CD14-positive monocyte (primary cell): ENCODE measurements around the gene FLT1. TPM values are rescaled to one million over a fixed set of nuclear protein-coding genes. Genes with fewer than 3 reads are reported as not detected.
A peak's percentile ranks its signal among the peaks of the same experiment; 100 is the strongest.

ENCODE experiments used
- DNase-seq, 3 donors: peaks; one replicate each; pipeline ENCODE4 v3.0.0-alpha.2; 2011 to 2022
- H2AFZ ChIP-seq: 2 replicates; pipeline ENCODE4 v1.6.0; 2012; ENCODE audit warnings: mild to moderate bottlenecking, low read depth, low read length, inconsistent platforms; ENCODE audit not compliant: insufficient read depth, poor library complexity, severe bottlenecking
- H3K27ac ChIP-seq, 2 donors: 1 replicate in 1 of 2; 2 replicates in 1 of 2; pipeline ENCODE4 v1.5.1; 2012 to 2013; ENCODE audit warnings: low read length in 2 of 2, control low read depth in 1 of 2, inconsistent platforms in 1 of 2, low read depth in 1 of 2, mild to moderate bottlenecking in 1 of 2
- H3K27me3 ChIP-seq, 2 donors: one replicate each; pipeline versions ENCODE4 v1.6.0 to v1.6.1; 2011 to 2013; ENCODE audit warnings: low read length in 2 of 2; ENCODE audit not compliant: control insufficient read depth in 2 of 2, insufficient read depth in 2 of 2
- H3K36me3 ChIP-seq, 2 donors: replicated peaks in 1 of 2; 1 replicate in 1 of 2; 2 replicates in 1 of 2; pipeline versions ENCODE4 v1.5.1 to v1.6.1; 2012 to 2013; ENCODE audit warnings: low read length in 2 of 2, control low read depth in 1 of 2, inconsistent platforms in 1 of 2, mild to moderate bottlenecking in 1 of 2; ENCODE audit not compliant: insufficient read depth in 2 of 2, control insufficient read depth in 1 of 2
- H3K4me1 ChIP-seq, 2 donors: 1 replicate in 1 of 2; 2 replicates in 1 of 2; pipeline versions ENCODE4 v1.5.1 to v1.6.1; 2012 to 2013; ENCODE audit warnings: low read length in 2 of 2, control low read depth in 1 of 2, inconsistent platforms in 1 of 2, mild to moderate bottlenecking in 1 of 2, moderate library complexity in 1 of 2; ENCODE audit not compliant: insufficient read depth in 2 of 2, control insufficient read depth in 1 of 2
- H3K4me2 ChIP-seq: replicated peaks from 2 replicates; pipeline ENCODE3; 2012; ENCODE audit warnings: low read length, moderate library complexity, mild to moderate bottlenecking; ENCODE audit not compliant: poor library complexity, severe bottlenecking; ENCODE audit errors: extremely low read depth
- H3K4me3 ChIP-seq, 3 experiments: fragments of 200-600 bp in 1 of 3; sonication (generic) in 1 of 3; replicated peaks in 1 of 3; 1 replicate in 2 of 3; 2 replicates in 1 of 3; pipeline ENCODE4 v1.5.1; 2011 to 2013; ENCODE audit warnings: low read length in 3 of 3, mild to moderate bottlenecking in 3 of 3, control low read depth in 2 of 3, low read depth in 2 of 3, inconsistent platforms in 1 of 3, moderate library complexity in 1 of 3
- H3K79me2 ChIP-seq: 2 replicates; pipeline ENCODE4 v1.6.0; 2012; ENCODE audit warnings: mild to moderate bottlenecking, control low read depth, inconsistent platforms, low read length, moderate library complexity; ENCODE audit not compliant: insufficient read depth
- H3K9ac ChIP-seq: 2 replicates; pipeline ENCODE4 v1.6.0; 2017; ENCODE audit warnings: low read length, mild to moderate bottlenecking; ENCODE audit not compliant: insufficient read depth, poor library complexity, severe bottlenecking
- H3K9me3 ChIP-seq, 2 donors: replicated peaks in 1 of 2; 1 replicate in 1 of 2; 2 replicates in 1 of 2; pipeline versions ENCODE4 v1.5.1 to v1.6.1; 2012 to 2013; ENCODE audit warnings: low read length in 2 of 2, control low read depth in 1 of 2; ENCODE audit not compliant: control insufficient read depth in 1 of 2, insufficient read depth in 1 of 2
- H4K20me1 ChIP-seq: 2 replicates; pipeline ENCODE4 v1.6.0; 2012; ENCODE audit warnings: mild to moderate bottlenecking, low read length, control low read depth, moderate library complexity; ENCODE audit not compliant: insufficient read depth
- H3K27ac Mint-ChIP-seq, 7 donors: one replicate each; pipeline ENCODE4 v1.8.0; 2020; ENCODE audit warnings: mild to moderate bottlenecking in 7 of 7, mixed read lengths in 7 of 7, moderate library complexity in 6 of 7, inconsistent platforms in 2 of 7
- H3K27me3 Mint-ChIP-seq, 3 donors: one replicate each; pipeline ENCODE4 v1.8.0; 2021 to 2022; ENCODE audit warnings: low read depth in 3 of 3, mild to moderate bottlenecking in 3 of 3, mixed read lengths in 3 of 3, moderate library complexity in 3 of 3, inconsistent platforms in 1 of 3
- H3K36me3 Mint-ChIP-seq, 2 donors: one replicate each; pipeline ENCODE4 v1.8.0; 2020; ENCODE audit warnings: mixed read lengths in 2 of 2, inconsistent platforms in 1 of 2, mild to moderate bottlenecking in 1 of 2
- H3K4me1 Mint-ChIP-seq: one replicate; pipeline ENCODE4 v1.8.0; 2020; ENCODE audit warnings: mild to moderate bottlenecking, mixed read lengths
- H3K4me3 Mint-ChIP-seq, 2 donors: one replicate each; pipeline ENCODE4 v1.8.0; 2020; ENCODE audit warnings: mild to moderate bottlenecking in 2 of 2, mixed read lengths in 2 of 2, moderate library complexity in 1 of 2
- H3K9me3 Mint-ChIP-seq, 7 donors: one replicate each; pipeline ENCODE4 v1.8.0; 2020 to 2022; ENCODE audit warnings: mixed read lengths in 7 of 7, mild to moderate bottlenecking in 6 of 7, moderate library complexity in 6 of 7, inconsistent platforms in 2 of 7
- CTCF ChIP-seq: fragments of 200-600 bp; IDR thresholded peaks from one replicate; pipeline ENCODE4 v1.8.0; 2022; ENCODE audit warnings: antibody characterized with exemption, mild to moderate bottlenecking
- WGBS: methylation state at CpG from one replicate; pipeline ENCODE4 v1.1.5; 2013; ENCODE audit warnings: missing lambda C conversion rate; ENCODE audit not compliant: insufficient coverage; 5-methylcytosine and 5-hydroxymethylcytosine counted together
- intact Hi-C, 2 donors: fragments of 100-400 bp; cut with micrococcal nuclease; formaldehyde crosslinking; loops; one replicate each; pipeline versions ENCODE4 v1.15.0 to v1.15.1; 2023
- polyA plus RNA-seq, 3 donors: library from polyadenylated mRNA; depleted of rRNA in 1 of 3; unstranded in 2 of 3; stranded (reverse) in 1 of 3; fragments of 300-500 nt in 2 of 3; fragments of >200 nt in 1 of 3; fragmentation: Illumina TruSeq in 2 of 3; gene quantifications; 1 replicate in 2 of 3; 2 replicates in 1 of 3; pipeline ENCODE4 v1.2.3, GENCODE V29; 2012 to 2021

Gene FLT1
- polyA plus RNA-seq, 3 donors: 0.28 TPM; not detected in 2

- Histone ChIP-seq H3K27ac (no peak overlapping the region), H3K9ac (no peak overlapping the region), H3K4me1 (peaks cover 35 to 49% of the 10 kb centered on the region in 2 donors), H3K4me2 (peak overlapping the region; percentile 84), H3K79me2 (no peaks in the 10 kb centered on the region), H3K4me3 (peak overlapping the region in 1 of 3 experiments; percentile 68), H4K20me1 (no peaks in the 10 kb centered on the region), H3K27me3 (peaks cover 33 to 53% of the 10 kb centered on the region in 2 donors), H3K9me3 (peaks cover 8 to 14% of the 10 kb centered on the region in 2 donors), H2AFZ (no peak overlapping the region), H3K36me3 (no peaks in the 10 kb centered on the region)
- no peak overlapping the region for H3K27ac Mint-ChIP-seq
- peak overlapping the region in 1 of 2 donors; percentile 86 for H3K4me3 Mint-ChIP-seq
- peaks cover 26 to 34% (median 31%) of the 10 kb centered on the region in 3 donors for H3K27me3 Mint-ChIP-seq
- peaks cover 0 to 23% (median 8%) of the 10 kb centered on the region in 7 donors for H3K9me3 Mint-ChIP-seq
- peaks cover 0 to 5% of the 10 kb centered on the region in 2 donors for H3K36me3 Mint-ChIP-seq
- peaks cover 20% of the 10 kb centered on the region for H3K4me1 Mint-ChIP-seq
- no peak for TF ChIP-seq CTCF
- 94% methylated on average over 5 of the region's 7 CpGs for WGBS
- no peak for DNase-seq
- intact Hi-C loops: loop anchor here in 1 of 2 donors (5.0 kb wide), 1 partner anchor 104 kb away; no protein-coding TSS in a partner anchor
Observed at GRCh38 chr13:28533441-28534166, 38.7 kb upstream of the FLT1 start.

GRCh38 chr13:28533125-28533436 is 38.2 kb upstream of the FLT1 start:
- Mint-ChIP-seq H3K4me1 (peaks cover 24% of the 10 kb centered on the region), H3K27ac (peak overlapping the region in 3 of 7 donors; percentile 55 to 81 (median 59)), H3K9me3 (peaks cover 0 to 24% (median 8%) of the 10 kb centered on the region in 7 donors), H3K4me3 (peak overlapping the region; percentile 72 to 86), H3K27me3 (peaks cover 25 to 38% (median 30%) of the 10 kb centered on the region in 3 donors), H3K36me3 (peaks cover 0 to 5% of the 10 kb centered on the region in 2 donors)
- peaks cover 8 to 14% of the 10 kb centered on the region in 2 donors for H3K9me3 ChIP-seq
- H3K36me3 ChIP-seq: no peaks in the 10 kb centered on the region
- no peak for TF ChIP-seq CTCF
- peak overlapping the region in 1 of 3 experiments; percentile 68 for H3K4me3 ChIP-seq
- H3K4me2 ChIP-seq: peak overlapping the region; percentile 84
- H3K9ac ChIP-seq: peak overlapping the region; percentile 48
- peaks cover 33 to 51% of the 10 kb centered on the region in 2 donors for H3K27me3 ChIP-seq
- H3K27ac ChIP-seq: no peak overlapping the region
- intact Hi-C loops: loop anchor here in 1 of 2 donors (5.0 kb wide), 1 partner anchor 104 kb away; no protein-coding TSS in a partner anchor
- 14% methylated on average over 6 of the region's 10 CpGs for WGBS
- H3K4me1 ChIP-seq: peaks cover 41 to 55% of the 10 kb centered on the region in 2 donors
- H2AFZ ChIP-seq: peak overlapping the region; percentile 74
- H4K20me1 ChIP-seq: no peaks in the 10 kb centered on the region
- H3K79me2 ChIP-seq: no peaks in the 10 kb centered on the region
- DNase-seq: peak in 2 of 3 donors; percentile 4 to 27
